KMS-11 (cell line): Measurements from ENCODE around the gene ANKS6.

Source experiments
- H2AFZ ChIP-seq: fragments of 200-600 bp; sonication (generic); 2 replicates; pipeline ENCODE4 v1.6.1; 2016; ENCODE audit warnings: antibody characterized with exemption, mixed run types, low read depth
- H3K27ac ChIP-seq: fragments of 200-600 bp; sonication (generic); 2 replicates; pipeline ENCODE4 v1.6.1; 2016; ENCODE audit warnings: mild to moderate bottlenecking, mixed run types
- H3K27me3 ChIP-seq: fragments of 200-600 bp; sonication (generic); 2 replicates; pipeline ENCODE4 v1.6.1; 2017; ENCODE audit warnings: mild to moderate bottlenecking, low read depth, mixed run types, moderate library complexity; ENCODE audit not compliant: insufficient read depth
- H3K36me3 ChIP-seq: fragments of 200-600 bp; sonication (generic); 2 replicates; pipeline ENCODE4 v1.6.1; 2017; ENCODE audit warnings: mild to moderate bottlenecking, mixed run types; ENCODE audit not compliant: insufficient read depth
- H3K4me1 ChIP-seq: fragments of 200-600 bp; sonication (generic); 2 replicates; pipeline ENCODE4 v1.6.1; 2016; ENCODE audit warnings: mild to moderate bottlenecking, low read depth, mixed run types; ENCODE audit not compliant: poor library complexity, severe bottlenecking
- H3K4me2 ChIP-seq: fragments of 200-600 bp; sonication (generic); 2 replicates; pipeline ENCODE4 v1.7.0; 2016; ENCODE audit warnings: mild to moderate bottlenecking, mixed run types
- H3K4me3 ChIP-seq: fragments of 200-600 bp; sonication (generic); IDR thresholded peaks from 2 replicates; pipeline ENCODE4 v1.6.1; 2017; ENCODE audit warnings: low read depth, low read length, mixed read lengths; ENCODE audit not compliant: insufficient read depth
- H3K79me2 ChIP-seq: fragments of 200-600 bp; sonication (generic); 2 replicates; pipeline ENCODE4 v1.6.1; 2016; ENCODE audit warnings: low read depth, mixed run types; ENCODE audit not compliant: insufficient read depth
- H3K9ac ChIP-seq: fragments of 200-600 bp; sonication (generic); 2 replicates; pipeline ENCODE4 v1.6.1; 2016; ENCODE audit warnings: mild to moderate bottlenecking, mixed run types
- H4K20me1 ChIP-seq: fragments of 200-600 bp; sonication (generic); 2 replicates; pipeline ENCODE4 v1.6.1; 2016; ENCODE audit warnings: mild to moderate bottlenecking, mixed run types; ENCODE audit not compliant: insufficient read depth
- TF ChIP-seq, protein P1 (sequence below): fragments of 200-600 bp; sonication (generic); conservative IDR thresholded peaks from 2 replicates; pipeline ENCODE4 v1.6.1; 2017; ENCODE audit warnings: low read depth, mild to moderate bottlenecking, antibody characterized with exemption, low read length, moderate library complexity, mixed read lengths

ANKS6 gene

DNA sequence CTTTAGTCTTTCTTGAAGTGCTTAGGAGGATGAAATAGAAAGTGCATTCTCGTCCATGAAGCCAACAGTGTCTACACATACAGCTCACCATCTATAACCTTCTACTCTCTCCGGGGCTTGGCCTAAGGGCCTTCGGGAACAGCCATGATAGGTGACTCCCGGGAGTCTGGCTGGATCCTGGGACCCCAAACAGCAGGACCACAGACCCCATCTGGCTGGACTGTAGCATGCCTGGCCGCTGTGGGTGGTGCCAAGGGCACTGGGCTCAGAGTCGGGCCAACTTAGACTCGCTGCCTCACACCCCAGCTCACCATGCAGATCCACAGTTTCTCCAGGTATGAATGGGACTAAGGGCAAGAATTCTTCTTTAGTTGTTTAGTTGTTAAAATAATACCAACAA lies 104.0 kb downstream of the ANKS6 start:
- Histone ChIP-seq H3K36me3 (no peaks in the 10 kb centered on the region), H4K20me1 (no peaks in the 10 kb centered on the region), H3K4me3 (no peak overlapping the region), H3K4me2 (no peak overlapping the region), H3K27me3 (no peaks in the 10 kb centered on the region), H3K27ac (no peak overlapping the region), H3K79me2 (no peaks in the 10 kb centered on the region), H3K9ac (no peak overlapping the region), H2AFZ (no peak overlapping the region), H3K4me1 (no peaks in the 10 kb centered on the region)
- TF ChIP-seq, protein P1, sequence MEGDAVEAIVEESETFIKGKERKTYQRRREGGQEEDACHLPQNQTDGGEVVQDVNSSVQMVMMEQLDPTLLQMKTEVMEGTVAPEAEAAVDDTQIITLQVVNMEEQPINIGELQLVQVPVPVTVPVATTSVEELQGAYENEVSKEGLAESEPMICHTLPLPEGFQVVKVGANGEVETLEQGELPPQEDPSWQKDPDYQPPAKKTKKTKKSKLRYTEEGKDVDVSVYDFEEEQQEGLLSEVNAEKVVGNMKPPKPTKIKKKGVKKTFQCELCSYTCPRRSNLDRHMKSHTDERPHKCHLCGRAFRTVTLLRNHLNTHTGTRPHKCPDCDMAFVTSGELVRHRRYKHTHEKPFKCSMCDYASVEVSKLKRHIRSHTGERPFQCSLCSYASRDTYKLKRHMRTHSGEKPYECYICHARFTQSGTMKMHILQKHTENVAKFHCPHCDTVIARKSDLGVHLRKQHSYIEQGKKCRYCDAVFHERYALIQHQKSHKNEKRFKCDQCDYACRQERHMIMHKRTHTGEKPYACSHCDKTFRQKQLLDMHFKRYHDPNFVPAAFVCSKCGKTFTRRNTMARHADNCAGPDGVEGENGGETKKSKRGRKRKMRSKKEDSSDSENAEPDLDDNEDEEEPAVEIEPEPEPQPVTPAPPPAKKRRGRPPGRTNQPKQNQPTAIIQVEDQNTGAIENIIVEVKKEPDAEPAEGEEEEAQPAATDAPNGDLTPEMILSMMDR, result no peak

GRCh38 chr9:98691890-98692289 lies 104.5 kb downstream of the ANKS6 start:
- no peak overlapping the region for H3K4me3 ChIP-seq

GRCh38 chr9:98690686-98691085 lies 105.7 kb downstream of the ANKS6 start:
- Histone ChIP-seq H3K79me2 (no peaks in the 10 kb centered on the region), H4K20me1 (no peaks in the 10 kb centered on the region)
- TF ChIP-seq, protein P1, result no peak

More at GRCh38 chr9:98691890-98692289, 104.5 kb downstream of the ANKS6 start:
- Histone ChIP-seq H3K4me1 (no peaks in the 10 kb centered on the region), H4K20me1 (no peaks in the 10 kb centered on the region), H2AFZ (no peak overlapping the region), H3K36me3 (no peaks in the 10 kb centered on the region), H3K9ac (no peak overlapping the region), H3K79me2 (no peaks in the 10 kb centered on the region), H3K4me2 (no peak overlapping the region), H3K27me3 (no peaks in the 10 kb centered on the region), H3K27ac (no peak overlapping the region)
- TF ChIP-seq, protein P1, result no peak

GRCh38 chr9:98688710-98689495 lies 107.5 kb downstream of the ANKS6 start:
- H4K20me1 ChIP-seq, result no peaks in the 10 kb centered on the region
- H3K36me3 ChIP-seq, result no peaks in the 10 kb centered on the region
- no peak overlapping the region for H3K27ac ChIP-seq
- no peaks in the 10 kb centered on the region for H3K79me2 ChIP-seq
- H3K27me3 ChIP-seq, result no peaks in the 10 kb centered on the region
- H3K9ac ChIP-seq, result no peak overlapping the region
- H2AFZ ChIP-seq, result no peak overlapping the region
- H3K4me1 ChIP-seq, result no peaks in the 10 kb centered on the region
- TF ChIP-seq, protein P1, result no peak
- H3K4me3 ChIP-seq, result no peak overlapping the region
- no peak overlapping the region for H3K4me2 ChIP-seq

More at GRCh38 chr9:98690686-98691085, 105.7 kb downstream of the ANKS6 start:
- Histone ChIP-seq H3K27me3 (no peaks in the 10 kb centered on the region), H3K36me3 (no peaks in the 10 kb centered on the region), H3K4me2 (no peak overlapping the region), H3K9ac (no peak overlapping the region), H3K4me3 (no peak overlapping the region), H3K4me1 (no peaks in the 10 kb centered on the region), H2AFZ (no peak overlapping the region), H3K27ac (no peak overlapping the region)
